Chondrocyte (in vitro differentiated cells): Measurements from ENCODE around the gene ARHGAP29. TPM values are rescaled to one million over a fixed set of nuclear protein-coding genes. Genes with fewer than 3 reads are reported as not detected.
A peak's percentile ranks its signal among the peaks of the same experiment; 100 is the strongest.

Experiments used
- DNase-seq: peaks from one replicate; pipeline ENCODE4 v3.0.0; 2021; ENCODE audit warnings: mixed read lengths, low spot score
- H3K27ac Mint-ChIP-seq: one replicate; pipeline ENCODE4 v1.8.0; 2021; ENCODE audit warnings: mild to moderate bottlenecking, moderate library complexity, mixed read lengths; ENCODE audit not compliant: unreplicated experiment
- H3K27me3 Mint-ChIP-seq: 2 replicates; pipeline ENCODE4 v1.8.0; 2021; ENCODE audit warnings: low read depth, mixed read lengths
- H3K36me3 Mint-ChIP-seq: 2 replicates; pipeline ENCODE4 v1.8.0; 2021; ENCODE audit warnings: low read depth, mixed read lengths
- H3K4me1 Mint-ChIP-seq: 2 replicates; pipeline ENCODE4 v1.8.0; 2021; ENCODE audit warnings: low read depth, mild to moderate bottlenecking, mixed read lengths
- H3K4me3 Mint-ChIP-seq: one replicate; pipeline ENCODE4 v1.8.0; 2021; ENCODE audit warnings: mild to moderate bottlenecking, moderate library complexity, mixed read lengths; ENCODE audit not compliant: unreplicated experiment
- H3K9me3 Mint-ChIP-seq: 2 replicates; pipeline ENCODE4 v1.8.0; 2021; ENCODE audit warnings: low read depth, mixed read lengths
- CTCF ChIP-seq: fragments of 200-600 bp; sonication (generic); IDR thresholded peaks from 2 replicates; pipeline ENCODE4 v1.5.0; 2021; ENCODE audit warnings: antibody characterized with exemption, mild to moderate bottlenecking, moderate library complexity
- total RNA-seq: library from RNA; stranded (reverse); gene quantifications from 3 replicates; pipeline ENCODE4 v1.2.1, GENCODE V29; 2021

Gene ARHGAP29
- total RNA-seq, 1 donor from 2014 or later = 44.7 TPM

- H3K9me3 Mint-ChIP-seq = no peaks in the 10 kb centered on the region
- no peak for DNase-seq
- H3K4me3 Mint-ChIP-seq = no peak overlapping the region
- H3K4me1 Mint-ChIP-seq = peaks cover 35% of the 10 kb centered on the region
- H3K27ac Mint-ChIP-seq = no peak overlapping the region
- no peaks in the 10 kb centered on the region for H3K36me3 Mint-ChIP-seq
- no peaks in the 10 kb centered on the region for H3K27me3 Mint-ChIP-seq
- no peak for TF ChIP-seq CTCF
These were observed 41.7 kb upstream of the ARHGAP29 start for GRCh38 chr1:94279038-94279437.

GRCh38 chr1:94276988-94277434, 39.6 kb upstream of the ARHGAP29 start:
- peak overlapping the region; percentile 16 for H3K4me3 Mint-ChIP-seq
- no peak for DNase-seq
- H3K27me3 Mint-ChIP-seq = no peaks in the 10 kb centered on the region
- H3K27ac Mint-ChIP-seq = peak overlapping the region; percentile 67
- no peak for TF ChIP-seq CTCF
- no peaks in the 10 kb centered on the region for H3K9me3 Mint-ChIP-seq
- H3K4me1 Mint-ChIP-seq = peaks cover 46% of the 10 kb centered on the region
- H3K36me3 Mint-ChIP-seq = no peaks in the 10 kb centered on the region

GRCh38 chr1:94275083-94275482, 37.7 kb upstream of the ARHGAP29 start:
- H3K4me3 Mint-ChIP-seq = no peak overlapping the region
- H3K27me3 Mint-ChIP-seq = no peaks in the 10 kb centered on the region
- H3K36me3 Mint-ChIP-seq = no peaks in the 10 kb centered on the region
- no peaks in the 10 kb centered on the region for H3K9me3 Mint-ChIP-seq
- DNase-seq = no peak
- TF ChIP-seq CTCF = no peak
- peaks cover 49% of the 10 kb centered on the region for H3K4me1 Mint-ChIP-seq
- H3K27ac Mint-ChIP-seq = no peak overlapping the region

GRCh38 chr1:94274561-94274960, 37.2 kb upstream of the ARHGAP29 start:
- peaks cover 49% of the 10 kb centered on the region for H3K4me1 Mint-ChIP-seq
- H3K36me3 Mint-ChIP-seq = no peaks in the 10 kb centered on the region
- H3K9me3 Mint-ChIP-seq = no peaks in the 10 kb centered on the region
- TF ChIP-seq CTCF = no peak
- no peak overlapping the region for H3K27ac Mint-ChIP-seq
- H3K4me3 Mint-ChIP-seq = no peak overlapping the region
- H3K27me3 Mint-ChIP-seq = no peaks in the 10 kb centered on the region
- no peak for DNase-seq

- H3K4me1 Mint-ChIP-seq = peaks cover 49% of the 10 kb centered on the region
- H3K27ac Mint-ChIP-seq = no peak overlapping the region
- no peak overlapping the region for H3K4me3 Mint-ChIP-seq
- TF ChIP-seq CTCF = no peak
- no peaks in the 10 kb centered on the region for H3K9me3 Mint-ChIP-seq
- no peaks in the 10 kb centered on the region for H3K27me3 Mint-ChIP-seq
- no peak for DNase-seq
- H3K36me3 Mint-ChIP-seq = no peaks in the 10 kb centered on the region
These were observed 35.7 kb upstream of the ARHGAP29 start for GRCh38 chr1:94273111-94273510.
